OCI-LY1 (cell line): ENCODE measurements around the gene RGS5.

Experiments
- H2AFZ ChIP-seq: fragments of 200-600 bp; sonication (generic), shearing (Covaris generic); 2 replicates; pipeline ENCODE4 v1.6.0; 2014; ENCODE audit warnings: antibody characterized with exemption, mild to moderate bottlenecking, low read length
- H3F3A ChIP-seq: fragments of 200-600 bp; sonication (generic), shearing (Covaris generic); 2 replicates; pipeline ENCODE4 v1.6.0; 2014; ENCODE audit warnings: mild to moderate bottlenecking, antibody characterized with exemption, low read length, moderate library complexity; ENCODE audit not compliant: insufficient read depth
- H3K27ac ChIP-seq: fragments of 200-600 bp; sonication (generic); 2 replicates; pipeline ENCODE4 v1.5.1; 2014; ENCODE audit warnings: low read length, mixed run types, mild to moderate bottlenecking, low read depth; ENCODE audit not compliant: poor library complexity, severe bottlenecking
- H3K27me3 ChIP-seq: fragments of 200-600 bp; sonication (generic); 2 replicates; pipeline ENCODE4 v1.6.0; 2014; ENCODE audit warnings: antibody characterized with exemption, mild to moderate bottlenecking, low read length, moderate library complexity; ENCODE audit not compliant: insufficient read depth
- H3K36me3 ChIP-seq: fragments of 200-600 bp; sonication (generic); 2 replicates; pipeline ENCODE4 v1.6.1; 2014; ENCODE audit warnings: mild to moderate bottlenecking, antibody characterized with exemption, low read length, moderate library complexity, mixed read lengths; ENCODE audit not compliant: insufficient read depth
- H3K4me1 ChIP-seq: fragments of 200-600 bp; sonication (generic); 2 replicates; pipeline ENCODE4 v1.5.1; 2014; ENCODE audit warnings: mild to moderate bottlenecking, low read length, moderate library complexity; ENCODE audit not compliant: insufficient read depth, severe bottlenecking
- H3K4me2 ChIP-seq: fragments of 200-600 bp; sonication (generic), shearing (Covaris generic); 2 replicates; pipeline ENCODE4 v1.6.1; 2014; ENCODE audit warnings: low read length
- H3K4me3 ChIP-seq: fragments of 200-600 bp; sonication (generic); 2 replicates; pipeline ENCODE4 v1.5.1; 2014; ENCODE audit warnings: low read length, low read depth, mild to moderate bottlenecking, mixed read lengths; ENCODE audit not compliant: poor library complexity, severe bottlenecking
- H3K79me2 ChIP-seq: fragments of 200-600 bp; shearing (Covaris generic); 2 replicates; pipeline ENCODE4 v1.6.1; 2016; ENCODE audit warnings: mixed run types, low read length, mixed read lengths; ENCODE audit not compliant: insufficient read depth
- H3K9ac ChIP-seq: fragments of 200-600 bp; sonication (generic), shearing (Covaris generic); 2 replicates; pipeline ENCODE4 v1.6.1; 2014; ENCODE audit warnings: mild to moderate bottlenecking, low read length, mixed read lengths
- H3K9me2 ChIP-seq: fragments of 200-600 bp; sonication (generic), shearing (Covaris generic); 2 replicates; pipeline ENCODE4 v1.6.1; 2014; ENCODE audit warnings: low read depth, mild to moderate bottlenecking, low read length, mixed read lengths
- H3K9me3 ChIP-seq: fragments of 200-600 bp; shearing (Covaris generic); 2 replicates; pipeline ENCODE4 v1.6.1; 2014; ENCODE audit warnings: low read length, mixed read lengths
- H4K20me1 ChIP-seq: fragments of 200-600 bp; sonication (generic), shearing (Covaris generic); 2 replicates; pipeline ENCODE4 v1.6.0; 2016; ENCODE audit warnings: mild to moderate bottlenecking, low read length; ENCODE audit not compliant: insufficient read depth
- EZH2 ChIP-seq: fragments of 200-600 bp; sonication (generic), shearing (Covaris generic); IDR thresholded peaks from 2 replicates; pipeline ENCODE4 v1.8.0; 2017; ENCODE audit warnings: borderline replicate concordance, mixed run types, mild to moderate bottlenecking, antibody characterized with exemption, low read length, moderate library complexity, mixed read lengths
- TF ChIP-seq, protein P1 (sequence below): fragments of 200-600 bp; sonication (generic), shearing (Covaris generic); IDR thresholded peaks from 2 replicates; pipeline ENCODE4 v1.5.1; 2017; ENCODE audit warnings: mild to moderate bottlenecking, antibody characterized with exemption, low read length, moderate library complexity, mixed read lengths

The RGS5 gene

DNA sequence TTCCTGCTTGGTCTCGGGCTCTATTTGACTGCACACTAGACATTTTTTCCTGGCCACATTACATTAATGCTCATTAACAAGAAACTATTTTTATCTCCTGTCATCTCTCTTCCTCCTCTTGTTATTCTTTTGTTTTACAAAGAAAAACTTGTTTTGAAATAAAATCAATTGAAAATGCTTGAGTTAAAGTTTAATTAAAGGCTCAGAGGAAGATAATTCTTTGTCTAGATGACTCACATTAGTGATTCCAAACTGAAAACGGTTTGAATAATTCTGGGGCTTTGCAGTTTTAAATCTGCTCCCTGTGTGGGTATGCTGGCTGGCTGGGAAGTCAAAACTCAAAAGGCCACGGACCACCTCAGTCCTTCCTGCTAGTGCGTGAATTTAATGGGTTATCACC lies 29.6 kb downstream of the RGS5 start:
- no peak overlapping the region for H3K9ac ChIP-seq
- no peak overlapping the region for H2AFZ ChIP-seq
- H3F3A ChIP-seq: no peaks in the 10 kb centered on the region
- H3K27me3 ChIP-seq: no peaks in the 10 kb centered on the region
- H3K36me3 ChIP-seq: no peaks in the 10 kb centered on the region
- H3K27ac ChIP-seq: no peak overlapping the region
- no peak for TF ChIP-seq EZH2
- TF ChIP-seq, protein P1, sequence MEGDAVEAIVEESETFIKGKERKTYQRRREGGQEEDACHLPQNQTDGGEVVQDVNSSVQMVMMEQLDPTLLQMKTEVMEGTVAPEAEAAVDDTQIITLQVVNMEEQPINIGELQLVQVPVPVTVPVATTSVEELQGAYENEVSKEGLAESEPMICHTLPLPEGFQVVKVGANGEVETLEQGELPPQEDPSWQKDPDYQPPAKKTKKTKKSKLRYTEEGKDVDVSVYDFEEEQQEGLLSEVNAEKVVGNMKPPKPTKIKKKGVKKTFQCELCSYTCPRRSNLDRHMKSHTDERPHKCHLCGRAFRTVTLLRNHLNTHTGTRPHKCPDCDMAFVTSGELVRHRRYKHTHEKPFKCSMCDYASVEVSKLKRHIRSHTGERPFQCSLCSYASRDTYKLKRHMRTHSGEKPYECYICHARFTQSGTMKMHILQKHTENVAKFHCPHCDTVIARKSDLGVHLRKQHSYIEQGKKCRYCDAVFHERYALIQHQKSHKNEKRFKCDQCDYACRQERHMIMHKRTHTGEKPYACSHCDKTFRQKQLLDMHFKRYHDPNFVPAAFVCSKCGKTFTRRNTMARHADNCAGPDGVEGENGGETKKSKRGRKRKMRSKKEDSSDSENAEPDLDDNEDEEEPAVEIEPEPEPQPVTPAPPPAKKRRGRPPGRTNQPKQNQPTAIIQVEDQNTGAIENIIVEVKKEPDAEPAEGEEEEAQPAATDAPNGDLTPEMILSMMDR: no peak
- H3K9me2 ChIP-seq: no peaks in the 10 kb centered on the region
- H3K79me2 ChIP-seq: no peaks in the 10 kb centered on the region
- no peak overlapping the region for H3K4me2 ChIP-seq
- H3K4me1 ChIP-seq: no peaks in the 10 kb centered on the region
- H3K9me3 ChIP-seq: no peaks in the 10 kb centered on the region
- H3K4me3 ChIP-seq: no peak overlapping the region
- no peaks in the 10 kb centered on the region for H4K20me1 ChIP-seq

DNA sequence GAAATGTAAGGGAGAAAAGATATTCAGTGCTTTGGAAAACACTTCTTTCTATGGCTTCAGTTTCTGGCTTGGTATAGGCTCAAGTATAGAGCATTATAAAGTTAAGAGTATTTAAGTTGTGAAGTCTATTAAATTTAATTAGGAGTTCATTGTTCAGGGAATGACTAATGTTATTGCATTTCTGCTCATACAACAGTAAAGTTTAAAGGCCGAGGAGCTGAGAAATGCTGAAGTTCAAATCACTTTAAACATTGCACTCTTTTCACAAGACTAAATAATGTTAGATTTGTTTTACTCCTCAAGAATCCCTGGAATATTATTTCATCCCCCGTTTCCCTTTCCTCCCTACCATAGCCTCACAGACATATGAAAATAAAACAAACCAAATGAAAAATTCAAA lies 30.1 kb downstream of the RGS5 start:
- no peak overlapping the region for H3K27ac ChIP-seq
- TF ChIP-seq, protein P1: no peak
- no peak for TF ChIP-seq EZH2

DNA sequence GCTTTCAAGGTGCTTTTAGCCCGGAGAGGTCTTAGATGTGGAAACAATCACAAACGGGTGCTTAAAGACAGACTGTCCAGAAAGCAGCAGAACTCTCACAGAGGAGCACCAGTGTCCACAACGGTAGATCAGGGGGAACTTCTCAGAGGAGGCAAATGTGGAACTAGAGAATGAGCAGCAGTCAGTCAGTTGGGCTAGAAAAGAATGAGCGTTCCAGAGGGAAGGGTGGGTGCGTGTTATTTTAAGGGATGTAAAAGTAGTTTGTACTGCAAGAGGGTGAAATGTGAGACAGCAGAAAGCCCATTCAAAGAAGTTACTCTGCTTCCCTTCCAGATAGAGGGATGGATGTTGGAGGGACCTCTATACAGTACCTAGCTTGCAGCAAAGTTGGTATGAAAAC lies 30.9 kb downstream of the RGS5 start:
- H3K4me1 ChIP-seq: no peaks in the 10 kb centered on the region
- H3K4me3 ChIP-seq: no peak overlapping the region
- no peak overlapping the region for H2AFZ ChIP-seq

More for the DNA sequence above, 30.1 kb downstream of the RGS5 start:
- H3K79me2 ChIP-seq: no peaks in the 10 kb centered on the region
- H4K20me1 ChIP-seq: no peaks in the 10 kb centered on the region
- H3K27me3 ChIP-seq: no peaks in the 10 kb centered on the region
- H3K9ac ChIP-seq: no peak overlapping the region
- H2AFZ ChIP-seq: no peak overlapping the region
- no peaks in the 10 kb centered on the region for H3K9me2 ChIP-seq
- H3K9me3 ChIP-seq: no peaks in the 10 kb centered on the region
- H3F3A ChIP-seq: no peaks in the 10 kb centered on the region
- no peak overlapping the region for H3K4me2 ChIP-seq
- no peaks in the 10 kb centered on the region for H3K36me3 ChIP-seq
- H3K4me1 ChIP-seq: no peaks in the 10 kb centered on the region
- no peak overlapping the region for H3K4me3 ChIP-seq

More for the DNA sequence above, 30.9 kb downstream of the RGS5 start:
- H3K4me2 ChIP-seq: no peak overlapping the region
- H3K27ac ChIP-seq: no peak overlapping the region
- no peaks in the 10 kb centered on the region for H3K79me2 ChIP-seq
- no peaks in the 10 kb centered on the region for H3K9me2 ChIP-seq
- H3K36me3 ChIP-seq: no peaks in the 10 kb centered on the region
- no peak for TF ChIP-seq EZH2
- TF ChIP-seq, protein P1: no peak
- H4K20me1 ChIP-seq: no peaks in the 10 kb centered on the region
- no peaks in the 10 kb centered on the region for H3K9me3 ChIP-seq
- H3K27me3 ChIP-seq: no peaks in the 10 kb centered on the region
- H3F3A ChIP-seq: no peaks in the 10 kb centered on the region
- no peak overlapping the region for H3K9ac ChIP-seq
